Measurements from ENCODE around the gene RCE1.

Gene RCE1

DNA sequence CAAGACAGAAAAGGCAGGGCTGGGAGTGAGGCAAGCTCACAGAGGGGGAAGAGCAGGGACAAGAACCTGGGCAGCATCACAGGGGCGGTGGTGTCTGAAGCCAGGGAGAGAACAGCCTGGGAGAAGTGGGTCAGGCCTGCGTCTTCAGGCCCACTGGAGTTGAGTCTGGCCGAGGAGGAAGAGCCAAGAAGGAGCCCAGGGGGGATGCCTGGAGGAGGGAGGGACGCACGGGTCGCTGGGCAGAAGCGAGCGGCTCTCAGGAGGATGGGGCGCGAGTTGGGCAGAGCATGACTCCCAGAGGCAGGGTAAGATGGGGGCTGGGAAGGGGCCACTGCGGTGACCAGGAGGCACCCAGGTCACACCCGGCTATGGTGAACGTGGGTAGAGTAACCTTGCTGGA is 32.1 kb downstream of the RCE1 start:
- TF ChIP-seq, protein P1, sequence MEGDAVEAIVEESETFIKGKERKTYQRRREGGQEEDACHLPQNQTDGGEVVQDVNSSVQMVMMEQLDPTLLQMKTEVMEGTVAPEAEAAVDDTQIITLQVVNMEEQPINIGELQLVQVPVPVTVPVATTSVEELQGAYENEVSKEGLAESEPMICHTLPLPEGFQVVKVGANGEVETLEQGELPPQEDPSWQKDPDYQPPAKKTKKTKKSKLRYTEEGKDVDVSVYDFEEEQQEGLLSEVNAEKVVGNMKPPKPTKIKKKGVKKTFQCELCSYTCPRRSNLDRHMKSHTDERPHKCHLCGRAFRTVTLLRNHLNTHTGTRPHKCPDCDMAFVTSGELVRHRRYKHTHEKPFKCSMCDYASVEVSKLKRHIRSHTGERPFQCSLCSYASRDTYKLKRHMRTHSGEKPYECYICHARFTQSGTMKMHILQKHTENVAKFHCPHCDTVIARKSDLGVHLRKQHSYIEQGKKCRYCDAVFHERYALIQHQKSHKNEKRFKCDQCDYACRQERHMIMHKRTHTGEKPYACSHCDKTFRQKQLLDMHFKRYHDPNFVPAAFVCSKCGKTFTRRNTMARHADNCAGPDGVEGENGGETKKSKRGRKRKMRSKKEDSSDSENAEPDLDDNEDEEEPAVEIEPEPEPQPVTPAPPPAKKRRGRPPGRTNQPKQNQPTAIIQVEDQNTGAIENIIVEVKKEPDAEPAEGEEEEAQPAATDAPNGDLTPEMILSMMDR (IDR thresholded peaks at IDR 0.05; ENCODE audit: extremely low read depth, missing control alignments) = no peak

DNA sequence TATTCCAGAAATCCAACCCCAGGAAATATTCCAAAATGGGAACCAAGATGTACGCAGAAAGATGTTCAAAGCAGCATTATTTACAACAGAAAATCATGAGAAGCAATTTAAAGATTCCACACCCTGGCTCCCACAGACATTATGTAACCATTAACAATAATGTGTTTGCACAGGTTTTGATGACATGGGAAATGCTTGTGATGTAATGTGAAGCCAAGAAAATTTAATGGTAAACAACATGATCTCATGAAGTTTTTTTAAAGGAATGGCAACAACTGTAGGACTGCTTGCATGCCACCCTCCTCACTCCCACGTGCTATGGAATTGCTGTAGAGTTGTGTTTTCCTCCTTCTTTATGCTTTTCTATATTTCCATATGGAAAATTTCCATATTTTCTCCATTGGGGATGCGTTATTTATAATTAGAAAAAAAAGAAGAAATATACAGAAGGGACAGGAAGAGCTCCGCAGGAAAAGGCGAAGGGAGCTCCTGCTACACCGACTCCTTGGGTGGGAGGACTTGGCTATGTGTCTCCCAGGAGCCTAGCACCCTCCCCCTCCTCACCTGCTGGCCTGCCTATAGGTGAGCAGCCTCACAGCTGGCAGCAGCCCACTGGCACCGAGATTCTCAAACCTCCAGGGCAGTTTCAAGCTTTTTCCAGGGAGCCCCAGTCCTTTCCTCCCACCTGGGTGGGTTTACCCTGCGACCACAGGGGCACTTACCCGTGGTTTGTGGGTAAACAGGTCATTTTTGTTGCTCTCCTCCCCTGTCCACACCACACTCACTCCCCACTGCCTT is 34.5 kb downstream of the RCE1 start:
- TF ChIP-seq, protein P1 (IDR thresholded peaks at IDR 0.05; ENCODE audit: extremely low read depth, missing control alignments) = no peak
- no peak for DNase-seq (ENCODE audit: low spot score)

More for the DNA sequence above, 32.1 kb downstream of the RCE1 start:
- DNase-seq (ENCODE audit: low spot score) = no peak

DNA sequence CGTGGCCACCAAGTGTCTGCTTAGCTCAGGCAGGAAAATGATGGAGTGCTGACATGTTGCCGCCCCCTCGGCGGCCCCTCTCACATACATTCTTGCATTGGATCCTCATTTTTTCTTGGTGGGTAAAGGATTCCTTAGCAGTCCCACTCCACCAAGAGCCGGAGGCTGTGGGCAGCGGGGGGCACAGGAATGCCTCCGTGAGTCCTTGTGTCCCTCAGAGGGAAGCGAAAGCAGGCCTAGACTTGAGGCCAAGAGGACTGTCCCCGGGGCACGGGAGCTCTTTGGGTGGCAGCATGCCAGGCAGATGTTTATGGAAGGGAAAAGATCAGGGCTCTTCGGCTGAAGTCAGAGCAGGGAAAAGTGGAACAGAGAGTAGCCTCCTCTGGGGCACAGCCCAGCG is 35.2 kb downstream of the RCE1 start:
- TF ChIP-seq, protein P1 (IDR thresholded peaks at IDR 0.05; ENCODE audit: extremely low read depth, missing control alignments) = no peak
- DNase-seq (ENCODE audit: low spot score) = no peak

DNA sequence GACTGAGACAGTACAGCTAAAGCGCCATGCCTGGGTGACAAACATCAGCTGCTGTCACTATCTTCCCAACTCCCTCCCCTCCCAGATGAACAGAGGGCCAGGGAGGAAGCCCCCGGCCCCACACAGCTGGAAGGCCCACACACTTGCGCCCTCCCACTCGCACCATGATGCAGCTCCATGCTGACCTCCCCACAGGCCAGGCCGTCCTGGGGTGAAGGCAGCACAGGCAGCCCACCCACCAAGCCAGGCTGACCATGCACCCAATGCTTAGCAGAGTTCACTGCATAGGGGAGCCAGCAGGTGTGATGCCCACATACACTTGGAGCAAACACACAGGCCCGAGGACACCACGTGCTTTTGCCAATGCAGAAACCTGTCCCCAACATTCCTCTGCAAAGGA is 35.8 kb downstream of the RCE1 start:
- TF ChIP-seq, protein P1 (IDR thresholded peaks at IDR 0.05; ENCODE audit: extremely low read depth, missing control alignments) = no peak

DNA sequence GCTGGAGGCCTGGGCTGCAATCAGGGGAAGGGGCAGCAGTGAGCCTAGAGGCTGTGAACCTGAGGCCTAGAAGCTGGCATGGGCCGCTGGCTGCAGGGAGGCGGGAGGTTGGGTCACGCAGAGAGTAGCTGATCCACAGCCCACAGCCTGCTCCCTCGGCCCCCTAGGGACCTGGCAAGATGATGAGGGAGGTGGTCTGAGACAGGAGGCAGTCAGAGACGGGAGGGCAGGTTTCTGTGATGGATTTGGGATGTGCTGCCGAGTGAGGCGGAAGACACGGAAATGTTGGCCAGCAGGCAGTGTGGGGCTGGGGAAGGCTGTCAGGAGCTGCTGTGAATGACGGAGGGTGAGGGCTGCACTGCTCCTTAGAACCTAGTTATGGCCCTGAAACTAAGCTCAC is 36.3 kb downstream of the RCE1 start:
- TF ChIP-seq, protein P1 (IDR thresholded peaks at IDR 0.05; ENCODE audit: extremely low read depth, missing control alignments) = no peak
- no peak for DNase-seq (ENCODE audit: low spot score)

More for the DNA sequence above, 35.8 kb downstream of the RCE1 start:
- no peak for DNase-seq (ENCODE audit: low spot score)

DNA sequence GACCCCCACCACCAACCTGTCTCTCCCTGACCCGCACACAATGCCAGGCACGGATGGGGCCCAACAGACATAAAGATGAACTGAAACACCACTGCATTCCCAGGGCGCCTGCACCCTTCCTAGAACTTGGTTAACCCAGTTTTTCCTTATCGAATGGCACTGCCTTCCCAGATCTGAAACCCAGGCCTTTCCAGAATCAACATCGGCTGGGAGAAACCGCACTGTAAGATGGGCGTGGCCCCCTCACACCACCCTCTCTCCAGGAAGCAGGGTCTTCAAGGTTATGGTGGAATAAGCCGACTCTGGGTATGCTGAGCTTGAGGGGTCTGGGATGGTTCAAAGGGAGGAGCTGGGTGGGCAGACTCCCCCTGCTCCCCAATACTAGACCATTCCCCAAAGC is 36.8 kb downstream of the RCE1 start:
- no peak for DNase-seq (ENCODE audit: low spot score)
- TF ChIP-seq, protein P1 (IDR thresholded peaks at IDR 0.05; ENCODE audit: extremely low read depth, missing control alignments) = no peak

DNA sequence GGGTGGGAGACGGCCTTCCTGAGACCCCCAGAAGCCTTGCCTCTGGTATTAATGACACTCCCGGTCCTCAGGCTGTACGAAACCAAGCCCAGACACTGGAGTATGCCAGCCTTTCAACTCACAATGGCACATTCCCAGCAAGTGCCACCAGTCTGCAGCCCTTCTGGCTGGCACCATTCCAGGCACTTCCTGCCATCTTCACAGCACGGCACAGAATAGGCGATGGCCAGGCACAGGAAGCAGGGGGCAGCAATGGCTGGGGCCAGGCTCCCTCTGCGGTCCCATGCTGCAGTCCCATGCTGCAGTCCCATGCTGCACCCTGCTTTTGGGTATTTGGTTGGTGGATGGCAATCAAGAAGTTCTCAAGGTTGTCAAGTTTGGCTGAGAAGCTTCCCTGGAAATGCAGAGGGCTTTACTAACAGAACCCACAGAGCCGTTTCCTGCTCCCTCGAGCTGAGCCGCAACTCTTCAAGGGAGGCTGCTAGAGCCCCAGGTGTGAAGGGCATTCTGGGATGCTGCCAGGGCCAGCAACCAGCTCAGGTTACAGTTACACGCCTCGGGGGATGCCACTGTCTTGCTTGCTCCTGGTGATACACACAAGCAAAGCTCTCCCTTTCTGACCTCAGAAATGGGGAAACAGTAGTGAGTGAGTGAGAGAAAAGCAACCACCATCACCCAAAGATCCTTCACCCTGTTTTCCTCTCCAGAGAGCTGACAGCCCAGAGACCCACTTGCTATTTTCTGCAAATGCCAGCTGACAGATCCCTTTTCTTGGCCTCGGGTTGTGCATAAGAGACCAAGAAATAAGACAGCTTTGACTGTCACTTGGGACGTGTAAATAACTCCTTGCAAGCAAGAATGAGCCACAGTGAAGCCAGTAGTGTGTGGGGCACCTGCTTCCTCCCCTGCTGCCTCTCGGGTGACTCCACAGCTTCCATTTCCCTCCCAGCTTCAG is 37.5 kb downstream of the RCE1 start:
- DNase-seq (ENCODE audit: low spot score) = no peak
- TF ChIP-seq, protein P1 (IDR thresholded peaks at IDR 0.05; ENCODE audit: extremely low read depth, missing control alignments) = no peak
